HG03571 (cell line): ENCODE data around the gene UMODL1.

ENCODE experiments used
- ATAC-seq: cut with Tn5 transposase; IDR thresholded peaks from one replicate; pipeline ENCODE4 v1.9.1; 2021; ENCODE audit not compliant: unreplicated experiment

UMODL1 gene

GRCh38 chr21:42038826-42039425 is 32.2 kb upstream of the UMODL1 start:
- no peak for ATAC-seq

- no peak for ATAC-seq
Measured at GRCh38 chr21:42039470-42039901, 31.6 kb upstream of the UMODL1 start.

GRCh38 chr21:42039911-42040351 is 31.2 kb upstream of the UMODL1 start:
- no peak for ATAC-seq

GRCh38 chr21:42040411-42041180 is 30.5 kb upstream of the UMODL1 start:
- no peak for ATAC-seq

- ATAC-seq, result no peak
Measured at GRCh38 chr21:42041246-42041645, 29.9 kb upstream of the UMODL1 start.

- ATAC-seq, result no peak
Measured at GRCh38 chr21:42041711-42042110, 29.4 kb upstream of the UMODL1 start.

GRCh38 chr21:42042651-42043050 is 28.5 kb upstream of the UMODL1 start:
- ATAC-seq, result no peak

GRCh38 chr21:42043201-42043895 is 27.8 kb upstream of the UMODL1 start:
- ATAC-seq, result no peak

GRCh38 chr21:42043961-42044360 is 27.2 kb upstream of the UMODL1 start:
- ATAC-seq, result no peak

- ATAC-seq, result no peak
Measured at GRCh38 chr21:42044871-42045495, 26.1 kb upstream of the UMODL1 start.

GRCh38 chr21:42047821-42048613 is 23.1 kb upstream of the UMODL1 start:
- no peak for ATAC-seq

- no peak for ATAC-seq
Measured at GRCh38 chr21:42048870-42049577, 22.1 kb upstream of the UMODL1 start.

GRCh38 chr21:42049578-42050430 is 21.3 kb upstream of the UMODL1 start:
- no peak for ATAC-seq

- ATAC-seq, result no peak
Measured at GRCh38 chr21:42051788-42052187, 19.3 kb upstream of the UMODL1 start.

GRCh38 chr21:42055425-42055824 is 15.7 kb upstream of the UMODL1 start:
- no peak for ATAC-seq

- ATAC-seq, result no peak
Measured at GRCh38 chr21:42056468-42056867, 14.6 kb upstream of the UMODL1 start.

- ATAC-seq, result no peak
Measured at GRCh38 chr21:42056996-42057689, 14.0 kb upstream of the UMODL1 start.

- no peak for ATAC-seq
Measured at GRCh38 chr21:42057851-42058437, 13.2 kb upstream of the UMODL1 start.
